Mesenchymal stem cell (in vitro differentiated cells and primary cell): ENCODE data around the gene AP3S2.

Source experiments
- DNase-seq: peaks from one replicate; pipeline ENCODE4 v3.0.0-alpha.2; 2013
- H2AFZ ChIP-seq: one replicate; pipeline ENCODE4 v1.6.1; 2013; ENCODE audit warnings: low read depth, mild to moderate bottlenecking, control low read depth, inconsistent platforms, low read length, moderate library complexity
- H2AK5ac ChIP-seq: 2 replicates; pipeline ENCODE4 v1.6.1; 2013; ENCODE audit warnings: low read length, moderate library complexity, mild to moderate bottlenecking, inconsistent platforms; ENCODE audit not compliant: severe bottlenecking
- H2BK120ac ChIP-seq: one replicate; pipeline ENCODE4 v1.6.1; 2013; ENCODE audit warnings: low read depth, mild to moderate bottlenecking, inconsistent platforms, low read length, moderate library complexity
- H2BK12ac ChIP-seq, 2 experiments: one replicate each; pipeline ENCODE4 v1.6.1; 2013; ENCODE audit warnings: inconsistent platforms in 2 of 2, low read length in 2 of 2, mild to moderate bottlenecking in 2 of 2, moderate library complexity in 2 of 2, control low read depth in 1 of 2
- H2BK15ac ChIP-seq: one replicate; pipeline ENCODE4 v1.6.1; 2013; ENCODE audit warnings: mild to moderate bottlenecking, low read depth, inconsistent platforms; ENCODE audit not compliant: poor library complexity, severe bottlenecking
- H2BK5ac ChIP-seq: 2 replicates; pipeline ENCODE4 v1.6.1; 2013; ENCODE audit warnings: low read depth, mild to moderate bottlenecking, low read length, control low read depth, inconsistent platforms; ENCODE audit not compliant: poor library complexity, severe bottlenecking
- H3K14ac ChIP-seq, 2 experiments: one replicate each; pipeline ENCODE4 v1.6.1; 2013; ENCODE audit warnings: inconsistent platforms in 2 of 2, low read length in 2 of 2, control low read depth in 1 of 2, mild to moderate bottlenecking in 1 of 2, moderate library complexity in 1 of 2
- H3K18ac ChIP-seq, 2 experiments: one replicate each; pipeline ENCODE4 v1.6.1; 2013; ENCODE audit warnings: inconsistent platforms in 2 of 2, low read length in 2 of 2, control low read depth in 1 of 2, low read depth in 1 of 2, mild to moderate bottlenecking in 1 of 2
- H3K23ac ChIP-seq, 2 experiments: one replicate each; pipeline ENCODE4 v1.6.1; 2013; ENCODE audit warnings: inconsistent platforms in 2 of 2, low read length in 2 of 2, mild to moderate bottlenecking in 2 of 2, moderate library complexity in 2 of 2, control low read depth in 1 of 2
- H3K27ac ChIP-seq: 2 replicates; pipeline ENCODE4 v1.5.1; 2013; ENCODE audit warnings: mild to moderate bottlenecking, moderate library complexity, low read length, control low read depth, inconsistent platforms; ENCODE audit not compliant: poor library complexity, severe bottlenecking
- H3K27me3 ChIP-seq, 2 experiments: 2 replicates each; pipeline versions ENCODE4 v1.6.1 to v1.7.0; 2013; ENCODE audit warnings: low read length in 2 of 2, mild to moderate bottlenecking in 2 of 2, moderate library complexity in 2 of 2, control low read depth in 1 of 2, inconsistent platforms in 1 of 2; ENCODE audit not compliant: control insufficient read depth in 1 of 2, insufficient read depth in 1 of 2
- H3K36me3 ChIP-seq, 2 experiments: 2 replicates each; pipeline versions ENCODE4 v1.6.1 to v1.7.0; 2013; ENCODE audit warnings: low read length in 2 of 2, control low read depth in 1 of 2, inconsistent platforms in 1 of 2, low read depth in 1 of 2, mild to moderate bottlenecking in 1 of 2; ENCODE audit not compliant: insufficient read depth in 2 of 2, control insufficient read depth in 1 of 2
- H3K4ac ChIP-seq, 2 experiments: one replicate each; pipeline ENCODE4 v1.6.1; 2013; ENCODE audit warnings: inconsistent platforms in 2 of 2, low read length in 2 of 2, mild to moderate bottlenecking in 2 of 2, moderate library complexity in 2 of 2, control low read depth in 1 of 2, low read depth in 1 of 2
- H3K4me1 ChIP-seq: 2 replicates; pipeline ENCODE4 v1.6.1; 2013; ENCODE audit warnings: low read depth, low read length, control low read depth; ENCODE audit not compliant: control insufficient read depth, insufficient read depth
- H3K4me2 ChIP-seq: 2 replicates; pipeline ENCODE4 v1.6.1; 2013; ENCODE audit warnings: low read length, mild to moderate bottlenecking, inconsistent platforms; ENCODE audit not compliant: poor library complexity, severe bottlenecking
- H3K4me3 ChIP-seq, 2 experiments: 2 replicates each; pipeline versions ENCODE4 v1.5.1 to v1.7.0; 2013; ENCODE audit warnings: low read length in 2 of 2, mild to moderate bottlenecking in 2 of 2, control low read depth in 1 of 2, low read depth in 1 of 2; ENCODE audit not compliant: insufficient read depth in 1 of 2
- H3K79me1 ChIP-seq: replicated peaks from 2 replicates; pipeline ENCODE4 v1.6.1; 2013; ENCODE audit warnings: mild to moderate bottlenecking, control low read depth, low read length, inconsistent platforms; ENCODE audit not compliant: poor library complexity, severe bottlenecking
- H3K9ac ChIP-seq: 2 replicates; pipeline ENCODE4 v1.7.0; 2013; ENCODE audit warnings: mild to moderate bottlenecking, low read length, moderate library complexity
- H3K9me3 ChIP-seq: 2 replicates; pipeline ENCODE4 v1.7.0; 2013; ENCODE audit warnings: mild to moderate bottlenecking, low read length; ENCODE audit not compliant: control insufficient read depth
- H4K8ac ChIP-seq: one replicate; pipeline ENCODE4 v1.6.1; 2013; ENCODE audit warnings: inconsistent platforms, mild to moderate bottlenecking, low read length, moderate library complexity
- H4K91ac ChIP-seq: one replicate; pipeline ENCODE4 v1.6.1; 2013; ENCODE audit warnings: mild to moderate bottlenecking, low read length, inconsistent platforms
- WGBS: methylation state at CpG from one replicate; pipeline ENCODE4 v1.1.7; 2013; ENCODE audit warnings: mixed read lengths; 5-methylcytosine and 5-hydroxymethylcytosine counted together

Gene AP3S2

GRCh38 chr15:89837830-89838178, 56.0 kb downstream of the AP3S2 start:
- WGBS, result 55% methylated on average over 3 of the region's 3 CpGs
- no peak overlapping the region for H2AFZ ChIP-seq
- no peaks in the 10 kb centered on the region for H3K9me3 ChIP-seq
- H2BK5ac ChIP-seq, result peak overlapping the region; percentile 66
- H3K18ac ChIP-seq, result peak overlapping the region; percentile 91 to 96
- no peak overlapping the region for H3K4me2 ChIP-seq
- H2AK5ac ChIP-seq, result peak overlapping the region; percentile 94
- peak overlapping the region; percentile 85 for H4K91ac ChIP-seq
- peak overlapping the region; percentile 84 to 97 for H2BK12ac ChIP-seq
- H3K4me3 ChIP-seq, result peak overlapping the region in 1 of 2 experiments; percentile 39
- H3K4ac ChIP-seq, result peak overlapping the region; percentile 83 to 94
- peak overlapping the region; percentile 95 for H3K27ac ChIP-seq
- no peaks in the 10 kb centered on the region for H3K27me3 ChIP-seq
- peak overlapping the region; percentile 64 for H2BK120ac ChIP-seq
- H4K8ac ChIP-seq, result peak overlapping the region; percentile 93
- H3K79me1 ChIP-seq, result peaks cover 19% of the 10 kb centered on the region
- H2BK15ac ChIP-seq, result peak overlapping the region; percentile 31
- peaks cover 25 to 46% of the 10 kb centered on the region in 2 experiments for H3K36me3 ChIP-seq
- DNase-seq, result no peak
- H3K14ac ChIP-seq, result peak overlapping the region in 1 of 2 experiments; percentile 79
- peak overlapping the region; percentile 85 for H3K9ac ChIP-seq
- no peak overlapping the region for H3K23ac ChIP-seq
- peaks cover 12% of the 10 kb centered on the region for H3K4me1 ChIP-seq

GRCh38 chr15:89837134-89837829, 56.5 kb downstream of the AP3S2 start:
- Histone ChIP-seq H3K4me2 (no peak overlapping the region), H3K36me3 (peaks cover 25 to 48% of the 10 kb centered on the region in 2 experiments), H2BK12ac (peak overlapping the region; percentile 84 to 97), H3K79me1 (peaks cover 19% of the 10 kb centered on the region), H3K18ac (peak overlapping the region; percentile 91 to 96), H2BK15ac (peak overlapping the region; percentile 31), H3K27ac (peak overlapping the region; percentile 95), H3K9ac (peak overlapping the region; percentile 85), H3K4ac (peak overlapping the region; percentile 83 to 94), H3K27me3 (no peaks in the 10 kb centered on the region), H3K23ac (peak overlapping the region in 1 of 2 experiments; percentile 27), H3K14ac (peak overlapping the region in 1 of 2 experiments; percentile 79), H2AFZ (no peak overlapping the region), H3K4me3 (peak overlapping the region in 1 of 2 experiments; percentile 39), H3K9me3 (no peaks in the 10 kb centered on the region), H2AK5ac (peak overlapping the region; percentile 94), H2BK5ac (peak overlapping the region; percentile 66), H2BK120ac (peak overlapping the region; percentile 64), H4K8ac (peak overlapping the region; percentile 93), H4K91ac (peak overlapping the region; percentile 85), H3K4me1 (peaks cover 12% of the 10 kb centered on the region)
- WGBS, result 47% methylated on average over 5 of the region's 6 CpGs
- peak; percentile 68 for DNase-seq

DNA sequence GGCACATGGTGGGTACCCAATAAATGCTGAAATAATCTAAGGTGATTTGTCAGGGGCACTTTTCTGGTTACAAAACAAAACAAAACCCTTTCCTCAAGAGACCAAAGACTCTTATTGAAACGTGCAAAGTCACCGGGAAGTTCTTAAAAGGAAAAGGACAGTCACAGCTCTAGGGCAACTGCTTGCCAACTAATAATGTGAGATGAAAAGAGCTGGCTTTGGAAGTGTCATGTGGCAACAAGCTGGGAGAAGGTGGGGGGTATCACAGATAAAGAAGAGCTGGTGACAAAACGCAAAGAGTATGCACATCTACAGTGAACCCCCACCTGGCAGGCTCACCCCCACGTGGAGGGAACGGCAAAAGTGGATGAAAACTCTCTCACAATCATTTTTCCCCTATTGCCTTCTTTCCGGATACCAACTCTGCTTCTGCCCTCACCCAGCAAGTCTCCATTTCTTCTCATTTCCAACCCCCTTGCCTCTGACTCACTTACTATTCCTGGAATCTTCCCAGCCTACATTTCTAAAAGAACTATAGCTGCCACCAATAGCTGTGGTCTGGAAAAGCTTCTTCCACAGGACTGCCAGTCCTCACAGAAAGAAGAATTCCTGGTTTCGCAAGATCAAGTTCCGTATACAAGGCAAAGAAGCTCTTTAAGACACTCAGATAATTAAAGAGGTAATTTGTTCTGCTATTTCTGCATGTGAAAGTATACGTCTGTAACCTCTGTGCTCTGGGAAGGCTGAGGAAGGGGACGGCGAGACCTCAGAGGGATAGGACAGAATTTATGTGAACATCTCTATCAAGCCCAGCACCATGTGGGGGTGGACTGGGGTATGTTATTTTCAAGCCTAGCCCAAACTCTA, 57.3 kb downstream of the AP3S2 start:
- Histone ChIP-seq H3K27ac (peak overlapping the region; percentile 95), H3K4ac (peak overlapping the region; percentile 77 to 97), H3K4me1 (peaks cover 12% of the 10 kb centered on the region), H2BK15ac (peak overlapping the region; percentile 68), H4K91ac (peak overlapping the region; percentile 88), H2AK5ac (peak overlapping the region; percentile 94), H2BK12ac (peak overlapping the region; percentile 83 to 90), H3K4me2 (peak overlapping the region; percentile 8), H3K36me3 (peaks cover 31 to 55% of the 10 kb centered on the region in 2 experiments), H2BK5ac (peak overlapping the region; percentile 66), H2BK120ac (peak overlapping the region; percentile 81), H3K18ac (peak overlapping the region; percentile 78 to 96), H2AFZ (no peak overlapping the region), H3K27me3 (no peaks in the 10 kb centered on the region), H3K23ac (no peak overlapping the region), H3K4me3 (peak overlapping the region in 1 of 2 experiments; percentile 52), H3K9me3 (no peaks in the 10 kb centered on the region), H4K8ac (peak overlapping the region; percentile 81), H3K79me1 (peaks cover 19% of the 10 kb centered on the region), H3K9ac (peak overlapping the region; percentile 85), H3K14ac (no peak overlapping the region)
- peak; percentile 98 for DNase-seq
- 47% methylated on average over 11 of the region's 11 CpGs for WGBS

- H3K4me2 ChIP-seq, result no peak overlapping the region
- no peaks in the 10 kb centered on the region for H3K27me3 ChIP-seq
- no peak overlapping the region for H3K4ac ChIP-seq
- H4K91ac ChIP-seq, result no peak overlapping the region
- H3K4me1 ChIP-seq, result peaks cover 12% of the 10 kb centered on the region
- peak overlapping the region in 1 of 2 experiments; percentile 66 for H3K14ac ChIP-seq
- no peak overlapping the region for H2AFZ ChIP-seq
- H2BK5ac ChIP-seq, result no peak overlapping the region
- H3K18ac ChIP-seq, result peak overlapping the region in 1 of 2 experiments; percentile 60
- peaks cover 20% of the 10 kb centered on the region for H3K79me1 ChIP-seq
- WGBS, result 96% methylated on average over 5 of the region's 5 CpGs
- no peak overlapping the region for H4K8ac ChIP-seq
- peak overlapping the region in 1 of 2 experiments; percentile 59 for H2BK12ac ChIP-seq
- no peak overlapping the region for H3K9ac ChIP-seq
- no peaks in the 10 kb centered on the region for H3K9me3 ChIP-seq
- H2BK120ac ChIP-seq, result no peak overlapping the region
- no peak for DNase-seq
- H3K4me3 ChIP-seq, result no peak overlapping the region
- H3K36me3 ChIP-seq, result peaks cover 39 to 51% of the 10 kb centered on the region in 2 experiments
- no peak overlapping the region for H3K27ac ChIP-seq
- no peak overlapping the region for H3K23ac ChIP-seq
- no peak overlapping the region for H2BK15ac ChIP-seq
- H2AK5ac ChIP-seq, result no peak overlapping the region
These were observed 58.6 kb downstream of the AP3S2 start for GRCh38 chr15:89835176-89835564.
